HG03442 (cell line): Measurements from ENCODE around the gene ROM1.
"Not testable (repeated sequence)": the region's sequence is repeated elsewhere in the genome, so short reads cannot be mapped to it uniquely, and the experiment has no call there.

Source experiments
- ATAC-seq: cut with Tn5 transposase; IDR thresholded peaks from one replicate; pipeline ENCODE4 v1.9.1; 2021; ENCODE audit warnings: mild to moderate bottlenecking, moderate library complexity; ENCODE audit not compliant: unreplicated experiment

Gene ROM1

DNA sequence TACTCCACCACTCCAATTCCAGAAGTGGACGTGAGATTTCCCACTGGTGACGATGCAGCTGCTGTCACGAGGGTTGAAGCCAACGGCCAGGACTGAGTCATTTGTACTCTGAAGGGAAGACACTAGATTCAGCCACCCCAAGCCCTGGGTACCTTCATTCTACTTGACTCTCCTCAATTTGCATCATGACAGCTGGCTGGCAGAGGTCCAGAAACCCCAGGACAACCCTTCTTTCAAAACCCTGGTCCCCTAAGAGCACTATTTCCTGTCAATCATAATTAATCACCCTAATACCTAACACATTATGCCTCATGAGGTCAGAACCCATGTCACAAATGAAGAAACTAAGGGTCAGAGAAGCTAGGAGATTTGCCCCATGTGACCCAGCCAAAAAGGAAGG lies 5.3 kb upstream of the ROM1 start:
- ATAC-seq, result no peak

DNA sequence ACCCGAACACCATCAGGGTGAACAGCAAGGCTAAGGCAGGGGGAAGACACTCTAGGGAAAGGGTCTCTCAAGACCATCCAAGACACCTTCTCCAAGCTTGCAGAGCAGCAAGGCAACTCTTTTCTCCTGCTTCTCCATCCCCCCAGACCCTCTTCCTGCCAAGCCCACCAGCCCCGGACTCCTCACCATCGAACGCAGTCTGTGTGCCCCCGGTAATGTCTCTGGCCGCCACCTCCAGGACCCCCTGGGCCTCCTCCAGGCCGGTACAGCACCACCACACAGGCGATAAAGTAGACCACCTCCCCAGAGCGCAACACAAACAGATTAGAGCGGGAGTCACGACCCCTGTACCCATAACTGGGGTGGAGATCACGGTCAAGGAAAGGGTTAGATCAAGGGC lies 4.3 kb upstream of the ROM1 start:
- ATAC-seq, result no peak

DNA sequence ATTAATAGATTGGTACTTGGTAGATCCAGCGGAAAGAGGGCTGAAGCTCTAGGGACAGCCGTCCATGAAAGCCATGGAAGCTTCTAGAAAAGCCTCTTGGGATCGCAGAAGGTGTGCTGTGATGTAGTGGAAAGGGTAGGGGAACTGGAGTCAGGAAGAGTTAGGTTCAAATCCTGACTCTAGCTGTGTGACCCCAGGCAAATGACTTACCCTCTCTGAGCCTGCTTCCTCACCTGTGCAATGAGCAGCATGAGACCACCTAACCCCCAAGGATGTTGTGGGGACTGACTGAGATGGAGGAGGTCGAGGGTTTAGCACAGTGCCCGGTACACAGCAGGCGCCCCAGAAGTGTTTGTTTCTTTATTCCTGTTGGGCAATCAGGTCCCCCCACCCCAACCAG lies 2.7 kb upstream of the ROM1 start:
- no peak for ATAC-seq

DNA sequence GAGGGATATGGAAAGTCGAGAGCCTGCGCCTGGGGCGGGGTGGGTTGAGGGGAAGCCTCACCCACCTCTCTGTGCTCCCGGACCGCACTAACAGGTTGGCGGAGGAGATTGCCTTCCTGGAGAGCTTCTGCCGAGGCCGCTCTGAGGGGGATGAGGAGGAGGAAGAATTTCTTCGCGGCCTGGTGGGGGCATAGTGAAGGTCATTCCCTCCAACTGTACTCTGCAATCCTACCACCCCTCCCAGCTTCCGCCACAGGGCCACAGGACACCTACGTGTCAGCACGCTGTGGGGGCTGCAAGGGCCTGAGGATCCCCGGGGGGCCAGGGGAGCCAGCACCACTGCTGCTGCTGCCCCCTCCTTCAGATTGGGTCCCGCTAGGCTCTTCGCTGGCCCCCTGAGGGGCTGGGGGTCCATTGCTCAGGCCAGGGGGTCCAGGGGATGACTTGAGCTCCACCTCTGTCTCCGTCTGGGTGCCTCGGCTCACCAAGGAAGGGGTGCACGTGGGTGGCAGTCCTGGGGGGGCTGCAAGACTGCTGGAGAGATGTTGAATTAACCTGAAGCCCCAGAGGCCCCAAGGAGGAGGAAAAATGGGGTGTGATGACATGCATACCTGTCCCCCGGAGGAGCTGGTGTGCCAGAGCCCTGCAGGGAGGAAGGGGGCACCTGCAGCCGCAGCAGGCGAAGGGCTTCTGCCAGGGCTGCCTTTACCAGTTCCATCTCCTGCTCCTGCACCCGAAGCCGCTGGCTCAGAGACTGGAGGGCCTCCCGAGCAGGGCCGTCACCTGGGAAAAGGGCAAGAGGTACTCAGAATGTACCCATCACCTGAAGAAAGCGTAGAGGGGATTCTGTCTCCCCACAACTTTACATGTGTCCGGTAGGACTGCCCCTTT lies 2.0 kb upstream of the ROM1 start:
- ATAC-seq, result no peak

DNA sequence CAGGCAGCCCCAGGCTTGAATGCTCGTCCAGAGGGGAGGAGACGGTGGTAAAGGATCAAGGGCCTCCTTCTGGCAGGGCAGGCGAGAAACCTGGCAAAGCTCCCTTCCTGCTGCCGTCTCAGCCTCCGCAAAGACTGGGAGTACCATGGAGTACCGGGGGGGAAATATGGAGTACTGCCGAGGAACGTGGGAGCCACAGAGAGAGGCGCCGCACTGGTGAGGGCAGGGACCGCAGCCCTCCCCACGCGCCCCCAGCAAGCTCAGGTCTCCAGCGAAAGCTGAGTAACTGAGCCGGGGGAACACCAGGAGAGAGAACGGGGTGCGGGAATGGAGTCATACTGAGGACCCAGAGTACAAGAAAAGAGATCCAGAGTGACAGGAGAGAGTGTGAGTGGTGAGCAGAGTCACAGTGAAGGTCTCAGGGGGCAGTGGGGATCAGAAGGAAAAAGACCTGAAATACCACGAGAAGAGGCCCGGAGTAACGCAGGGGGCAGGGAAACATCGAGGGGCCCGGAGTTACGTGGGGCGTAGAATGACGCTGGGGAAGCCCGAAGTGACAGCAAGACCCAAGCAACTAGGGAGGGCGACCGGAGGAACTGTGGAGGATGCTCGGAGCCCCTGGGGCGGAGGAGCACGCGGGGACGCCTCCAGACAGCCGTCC lies 1.2 kb upstream of the ROM1 start:
- ATAC-seq, result no peak

DNA sequence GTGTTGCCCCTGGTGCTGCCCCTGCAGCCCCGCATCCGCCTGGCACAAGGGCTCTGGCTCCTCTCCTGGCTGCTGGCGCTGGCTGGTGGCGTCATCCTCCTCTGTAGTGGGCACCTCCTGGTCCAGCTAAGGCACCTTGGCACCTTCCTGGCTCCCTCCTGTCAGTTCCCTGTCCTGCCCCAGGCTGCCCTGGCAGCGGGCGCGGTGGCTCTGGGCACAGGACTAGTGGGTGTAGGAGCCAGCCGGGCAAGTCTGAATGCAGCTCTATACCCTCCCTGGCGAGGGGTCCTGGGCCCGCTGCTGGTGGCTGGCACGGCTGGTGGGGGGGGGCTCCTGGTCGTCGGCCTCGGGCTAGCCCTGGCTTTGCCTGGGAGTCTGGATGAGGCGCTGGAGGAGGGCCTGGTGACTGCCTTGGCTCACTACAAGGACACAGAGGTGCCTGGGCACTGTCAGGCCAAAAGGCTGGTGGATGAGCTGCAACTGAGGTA lies 278 bp downstream of the ROM1 start:
- ATAC-seq, result no peak

DNA sequence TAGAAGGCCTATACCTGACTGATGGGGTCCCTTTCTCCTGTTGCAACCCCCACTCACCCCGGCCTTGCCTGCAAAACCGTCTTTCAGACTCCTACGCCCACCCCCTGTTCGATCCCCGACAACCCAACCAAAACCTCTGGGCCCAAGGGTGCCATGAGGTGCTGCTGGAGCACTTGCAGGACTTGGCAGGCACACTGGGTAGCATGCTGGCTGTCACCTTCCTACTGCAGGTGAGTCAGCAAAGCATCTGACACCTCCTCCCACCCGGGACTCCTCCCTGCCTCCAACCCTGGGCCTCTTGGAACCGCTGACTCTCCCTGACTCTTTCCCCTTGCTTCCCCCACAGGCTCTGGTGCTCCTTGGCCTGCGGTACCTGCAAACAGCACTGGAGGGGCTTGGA lies 1.2 kb downstream of the ROM1 start:
- no peak for ATAC-seq

DNA sequence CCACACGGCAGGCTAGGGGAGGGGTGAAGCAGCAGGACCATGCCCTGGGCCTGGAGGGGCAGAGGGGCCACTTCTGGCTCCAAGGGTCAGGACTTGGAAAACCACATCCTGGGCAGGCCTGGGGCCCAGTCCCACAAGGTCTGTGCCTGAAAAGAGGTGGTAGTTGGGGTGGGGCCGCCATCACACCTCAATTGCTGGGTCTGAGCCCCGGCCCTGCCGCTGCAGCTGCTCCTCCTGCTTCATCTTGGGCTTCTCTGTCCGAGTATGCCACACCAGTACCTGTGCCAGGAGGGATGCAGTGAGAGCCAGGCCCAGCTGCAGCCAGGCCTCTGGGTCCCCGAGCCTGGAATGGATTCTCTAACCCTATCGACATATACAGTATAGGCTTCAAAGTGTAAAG lies 2.5 kb downstream of the ROM1 start:
- no peak for ATAC-seq

DNA sequence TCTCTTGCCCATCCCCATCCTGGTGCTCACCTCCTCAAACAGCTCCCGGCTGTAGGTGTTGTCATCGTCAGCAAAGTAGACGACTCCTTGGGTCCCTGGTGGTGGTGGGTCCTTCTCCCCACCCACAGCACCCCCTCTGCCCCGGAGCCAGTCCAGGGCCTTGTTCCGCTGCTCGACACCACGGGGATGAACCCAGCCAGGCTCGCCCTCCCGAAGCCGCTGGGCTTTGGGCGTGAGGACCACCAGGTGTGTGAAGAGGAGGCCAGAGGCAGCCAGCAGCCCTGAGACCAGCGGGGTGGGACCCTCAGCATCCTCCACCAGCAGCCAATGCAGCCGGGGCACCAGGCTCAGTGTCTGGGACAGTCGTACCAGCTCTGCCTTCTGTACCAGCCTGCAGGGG lies 3.9 kb downstream of the ROM1 start:
- not testable (repeated sequence) for ATAC-seq

DNA sequence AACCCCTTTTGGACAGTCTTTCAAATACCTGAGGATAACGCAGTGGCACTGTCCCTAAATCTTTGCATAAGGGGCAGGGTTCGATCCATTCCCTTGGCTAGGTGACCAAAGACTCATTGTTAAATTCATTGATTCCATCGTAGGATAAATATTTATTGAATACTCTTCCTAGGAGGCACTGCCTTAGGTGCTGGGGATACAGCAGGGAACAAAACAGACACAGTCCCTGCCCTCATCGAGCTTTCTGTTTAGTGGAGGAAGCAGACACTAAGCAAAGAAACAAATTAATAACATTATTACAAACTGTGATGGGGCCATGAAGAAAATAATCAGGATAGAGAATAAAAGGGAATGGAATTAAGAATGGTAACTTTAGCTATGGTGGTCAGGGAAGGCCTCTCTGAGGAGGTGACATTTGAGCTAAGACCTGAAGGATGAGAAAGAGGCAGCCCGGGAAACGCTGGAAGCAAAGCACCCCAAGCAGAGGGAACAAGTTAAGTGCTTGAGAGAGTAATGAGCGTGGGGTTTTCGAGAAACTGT lies 8.0 kb downstream of the ROM1 start:
- ATAC-seq, result no peak

DNA sequence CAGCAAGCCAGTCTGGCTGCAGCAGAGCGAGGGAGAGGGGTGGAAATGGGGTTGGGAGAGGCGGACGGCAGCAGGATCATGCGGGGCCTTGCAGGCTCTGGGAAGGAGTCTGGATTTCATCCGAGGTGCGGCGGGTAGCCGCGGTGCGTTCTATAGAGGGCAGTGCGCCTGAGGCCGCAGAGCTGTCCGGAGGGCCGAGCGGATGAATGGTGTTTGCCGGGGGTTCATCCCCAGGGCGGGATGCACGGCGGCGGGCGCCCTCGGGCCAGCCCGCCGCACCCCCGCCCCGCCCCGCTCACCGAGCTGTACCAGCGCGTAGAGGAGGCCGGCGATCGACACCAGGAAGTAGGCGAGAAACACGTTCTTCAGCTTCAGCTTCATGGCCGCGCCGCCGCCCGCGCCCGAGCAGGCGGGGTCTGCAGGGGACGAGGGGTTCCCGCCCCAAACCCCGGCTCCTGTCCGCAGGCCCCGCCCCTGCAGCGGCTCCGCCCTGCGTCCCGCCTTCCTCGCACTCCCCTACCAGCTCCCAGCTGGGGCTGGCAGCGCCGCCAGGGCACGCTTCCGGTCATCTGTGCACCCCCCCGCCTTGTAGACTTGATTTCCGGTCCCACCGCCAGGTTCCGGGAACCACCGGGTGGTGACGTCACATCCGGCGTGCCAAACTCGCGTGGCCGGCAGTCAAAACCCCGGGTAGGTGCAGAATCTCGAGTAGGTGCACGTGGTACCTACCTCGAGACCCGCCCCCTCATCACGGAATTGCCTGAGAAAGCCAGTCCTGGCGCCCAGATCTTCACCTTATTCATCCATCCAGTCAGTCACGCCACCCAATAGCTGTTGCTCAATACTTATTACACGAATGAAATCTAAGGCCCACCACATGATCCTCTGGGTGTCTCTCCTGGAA lies 8.8 kb downstream of the ROM1 start, which contains the start of gene B3GAT3:
Gene B3GAT3, minus strand, starts transcription at position 420 of the 904 bp plus-strand sequence. Its CDS starts 39 bp downstream, at position 381.
- peak; percentile 91 for ATAC-seq

DNA sequence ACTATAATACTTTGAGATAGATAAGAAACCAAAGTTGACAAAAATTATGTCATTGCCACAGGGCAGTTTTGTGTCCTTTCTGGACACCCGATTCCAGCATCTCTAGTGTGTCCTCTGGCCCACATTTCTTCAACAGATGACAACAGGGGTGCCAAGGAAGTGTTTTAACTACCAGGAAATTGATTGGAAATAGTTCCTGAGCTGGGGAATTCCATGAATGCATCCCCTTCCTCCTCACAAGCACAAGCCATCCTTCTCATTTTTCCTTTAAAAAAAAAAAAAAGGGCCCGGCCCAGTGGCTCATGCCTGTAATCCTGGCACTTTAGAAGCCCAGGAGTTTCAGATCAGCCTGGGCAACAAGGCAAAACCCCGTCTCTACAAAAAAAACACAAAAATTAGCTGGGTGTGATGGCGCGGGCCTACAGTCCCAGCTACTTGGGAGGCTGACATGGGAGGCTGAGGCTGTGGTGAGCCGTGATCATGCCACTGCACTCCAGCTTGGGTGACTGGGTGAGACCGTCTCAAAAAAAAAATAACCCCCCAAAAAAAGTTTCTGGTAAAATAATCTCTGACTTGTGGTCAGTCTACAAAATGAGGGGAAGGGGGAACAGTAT lies 9.5 kb downstream of the ROM1 start:
- ATAC-seq, result no peak

DNA sequence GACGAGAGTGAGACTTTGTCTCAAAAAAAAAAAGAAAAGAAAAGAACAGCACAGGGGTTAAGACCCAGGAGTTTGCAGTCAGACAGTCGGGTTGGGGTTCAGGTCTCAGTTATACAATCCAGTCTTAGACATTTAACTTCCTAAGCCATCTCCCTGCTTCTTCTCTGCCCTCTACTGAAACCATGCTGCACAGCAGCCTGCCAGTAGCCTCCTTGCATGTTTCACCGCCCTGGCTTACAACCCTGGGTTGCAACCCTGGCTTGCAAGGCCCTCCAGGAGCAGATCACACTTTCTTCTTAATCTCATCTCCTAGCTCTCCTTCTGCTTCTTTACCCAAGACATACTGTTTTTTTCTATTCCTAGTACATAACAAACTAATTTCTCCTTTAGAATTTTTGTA lies 14.7 kb downstream of the ROM1 start:
- no peak for ATAC-seq

DNA sequence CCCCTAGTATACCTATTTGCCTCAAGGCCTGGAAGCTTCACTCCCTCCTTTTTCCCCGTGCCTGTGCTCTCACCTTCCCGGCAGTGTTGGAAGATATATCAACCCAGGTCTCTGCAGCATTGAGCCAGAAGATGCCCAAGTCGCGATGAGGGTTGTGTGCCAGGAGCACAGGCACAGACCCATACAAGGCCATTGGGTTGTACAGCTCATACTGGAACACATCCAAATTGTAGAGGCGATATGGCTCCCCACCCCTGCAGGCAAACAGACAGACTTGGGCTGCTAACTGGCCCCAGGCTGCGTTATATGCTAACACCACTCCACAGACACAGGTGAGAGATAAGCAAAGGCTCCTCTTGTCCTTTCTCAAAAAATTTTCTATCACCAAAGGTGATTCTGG lies 19.4 kb downstream of the ROM1 start:
- no peak for ATAC-seq

DNA sequence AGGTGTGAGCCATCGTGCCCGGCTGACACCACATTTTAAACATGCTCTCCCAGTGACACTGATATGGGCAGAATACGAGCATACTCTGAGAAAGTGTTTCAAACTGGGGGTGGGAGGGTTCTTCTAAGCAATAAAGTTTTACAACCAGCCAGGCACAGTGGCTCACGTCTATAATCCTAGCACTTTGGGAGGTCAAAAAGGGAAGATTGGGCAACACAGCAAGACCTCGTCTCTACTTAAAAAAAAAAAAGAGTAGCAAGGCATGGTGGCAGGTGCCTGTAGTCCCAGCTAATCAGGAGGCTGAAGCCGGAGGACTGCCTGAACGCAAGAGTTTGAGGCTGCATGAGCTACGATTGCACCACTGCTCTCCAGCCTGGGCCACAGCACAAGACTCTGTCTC lies 31.2 kb downstream of the ROM1 start:
- no peak for ATAC-seq

DNA sequence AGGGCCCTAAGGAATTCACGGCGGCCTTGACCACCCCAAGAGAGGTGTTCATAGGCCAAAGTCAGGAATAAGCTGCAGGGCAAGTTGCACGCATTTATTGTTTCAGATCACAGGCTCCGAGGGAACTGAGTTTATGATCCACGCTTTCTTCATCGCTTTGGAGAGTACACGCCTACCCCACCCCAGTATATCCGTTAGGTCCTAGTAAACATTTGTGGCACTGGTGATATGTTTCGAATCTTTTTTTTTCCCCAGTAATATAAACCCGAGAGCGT lies 32.6 kb downstream of the ROM1 start:
- ATAC-seq, result no peak

DNA sequence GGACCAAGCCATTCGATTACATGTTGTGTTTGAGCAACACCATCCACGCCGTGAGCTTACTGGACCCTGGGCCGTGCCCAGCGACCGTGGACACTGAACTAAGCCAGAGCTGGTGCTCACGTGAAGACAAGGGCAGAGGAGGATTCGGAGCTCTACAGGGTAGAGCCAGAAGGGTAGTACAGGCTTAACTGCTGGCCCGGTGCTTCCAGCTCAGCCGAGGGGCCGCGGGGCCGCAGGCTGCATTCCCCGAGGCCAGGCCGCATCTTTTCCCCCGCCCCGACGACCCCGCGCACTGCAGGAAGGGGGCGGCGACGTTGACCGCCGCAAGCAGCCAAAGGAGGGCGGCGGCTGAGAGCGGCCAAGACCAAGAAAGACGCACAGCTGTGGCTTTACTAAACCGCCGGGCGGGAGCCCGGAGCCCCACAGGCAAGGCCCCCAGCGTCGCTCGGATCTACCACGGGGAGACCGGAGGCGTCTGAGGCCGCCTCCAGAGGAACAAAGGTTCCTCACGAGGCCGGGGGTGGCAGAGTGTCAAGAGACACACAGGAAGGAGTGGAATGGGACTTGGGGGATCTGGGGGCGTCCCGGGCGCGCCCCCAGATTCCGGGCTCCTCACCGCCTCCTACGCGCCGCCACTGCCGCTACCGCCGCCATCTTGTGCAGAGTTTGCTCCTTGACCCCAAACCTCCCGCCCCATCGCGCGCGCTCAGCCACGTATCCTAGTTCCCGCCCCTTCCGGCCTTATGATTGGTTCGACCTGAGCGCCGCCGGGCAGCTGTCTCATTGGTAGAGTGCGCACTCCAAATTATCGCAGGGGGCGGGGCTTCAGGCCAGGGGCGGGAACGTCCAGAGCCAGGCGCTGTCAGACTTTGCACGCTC lies 33.1 kb downstream of the ROM1 start, which contains the start of gene GANAB:
Gene GANAB, minus strand, starts transcription at position 668 of the 879 bp plus-strand sequence. Its CDS starts 14 bp downstream, at position 654.
- ATAC-seq, result peak; percentile 94

DNA sequence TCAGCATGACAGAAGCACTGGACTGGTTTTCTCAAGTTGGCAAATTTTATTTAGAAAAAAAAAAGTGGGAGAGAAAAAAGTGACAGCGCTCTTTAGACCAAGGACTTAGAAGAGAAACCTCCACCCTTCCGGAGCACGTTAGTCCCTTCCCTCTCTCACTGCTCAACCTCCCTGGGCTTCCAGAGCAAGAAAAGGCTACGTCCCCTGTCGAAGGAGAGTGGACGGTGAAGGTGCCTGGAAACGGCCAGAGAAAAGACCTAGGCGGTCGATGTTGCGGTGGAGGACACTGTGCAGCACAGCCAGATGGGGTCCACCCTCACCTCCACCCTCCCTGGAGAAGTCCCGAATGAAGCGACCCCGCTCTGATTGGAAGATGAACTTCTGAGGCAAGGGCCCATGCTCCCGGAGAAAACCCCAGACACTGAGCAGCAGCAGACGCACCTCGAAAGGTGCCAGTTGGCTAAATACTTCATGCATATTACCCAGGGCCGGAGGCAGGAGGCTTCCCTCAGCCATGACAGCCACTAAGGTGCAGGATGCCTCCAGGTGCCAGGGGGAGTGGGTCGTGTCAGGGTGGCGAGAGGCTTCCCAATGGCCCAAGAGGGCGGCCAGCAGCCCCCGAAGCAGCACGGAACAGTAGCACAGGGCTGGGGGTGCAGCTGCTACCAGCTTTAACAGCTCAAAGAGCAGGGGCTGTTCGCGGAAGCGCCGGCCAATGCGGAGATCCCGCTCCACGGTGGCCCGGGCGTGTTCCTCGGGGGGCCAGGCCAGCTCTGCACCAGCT lies 34.0 kb downstream of the ROM1 start:
- ATAC-seq, result no peak

DNA sequence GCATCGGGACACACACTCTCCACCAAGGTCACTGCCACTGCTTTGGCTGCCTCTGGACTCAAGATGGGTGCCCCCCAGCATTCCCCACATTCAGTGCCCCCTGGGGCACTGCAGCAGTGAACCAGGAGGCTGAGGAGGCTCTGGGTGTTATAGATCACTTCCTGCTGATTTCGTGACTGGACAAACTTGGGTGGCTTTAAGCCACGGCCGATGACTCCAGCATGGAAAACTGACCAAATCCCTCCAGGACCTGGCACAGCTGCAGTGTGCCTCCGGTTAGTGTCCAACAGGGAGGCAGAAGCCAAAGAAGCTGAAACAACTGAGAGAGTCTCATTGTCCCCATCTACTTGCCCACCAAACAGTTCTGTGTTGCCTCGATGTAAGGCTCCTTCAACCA lies 34.5 kb downstream of the ROM1 start:
- ATAC-seq, result no peak
